ENCODE data around the gene KIF26A. TPM values are rescaled to one million over a fixed set of nuclear protein-coding genes. Genes with fewer than 3 reads are reported as not detected.

KIF26A gene
- total RNA-seq, 1 donor from 2014 or later, result 4.4 TPM

DNA sequence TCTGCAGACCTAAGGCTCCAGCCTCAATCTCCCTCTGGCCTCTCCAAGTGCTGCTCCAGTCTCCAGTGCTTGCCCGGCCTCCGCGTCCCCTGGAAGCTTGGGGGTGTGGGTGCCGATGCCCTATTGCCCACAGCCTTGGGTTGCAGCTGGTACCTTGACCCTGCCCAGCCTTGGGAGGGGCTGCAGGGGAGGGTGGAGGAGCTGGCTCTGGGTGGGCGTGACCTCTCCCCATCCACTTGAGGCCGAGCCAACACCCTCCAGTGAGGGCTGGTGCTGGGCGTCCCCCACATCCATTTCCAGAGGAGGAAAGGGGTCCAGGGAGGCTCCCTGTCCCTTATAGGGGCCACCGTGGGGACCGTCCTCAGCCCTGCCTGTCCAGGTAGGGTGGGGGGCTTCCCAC lies 24.1 kb downstream of the KIF26A start:
- ATAC-seq, result no peak
- no peaks in the 10 kb centered on the region for H3K36me3 ChIP-seq
- no peak for DNase-seq
- no peaks in the 10 kb centered on the region for H3K9me3 ChIP-seq
- H3K4me3 ChIP-seq, result no peak overlapping the region
- intact Hi-C loops (cut with DNase I), result no loop called here
- no peak overlapping the region for H3K27ac ChIP-seq
- H3K27me3 ChIP-seq (ENCODE audit: low read depth), result no peaks in the 10 kb centered on the region
- no peak for TF ChIP-seq CTCF (IDR thresholded peaks at IDR 0.05)
- no peaks in the 10 kb centered on the region for H3K4me1 ChIP-seq

DNA sequence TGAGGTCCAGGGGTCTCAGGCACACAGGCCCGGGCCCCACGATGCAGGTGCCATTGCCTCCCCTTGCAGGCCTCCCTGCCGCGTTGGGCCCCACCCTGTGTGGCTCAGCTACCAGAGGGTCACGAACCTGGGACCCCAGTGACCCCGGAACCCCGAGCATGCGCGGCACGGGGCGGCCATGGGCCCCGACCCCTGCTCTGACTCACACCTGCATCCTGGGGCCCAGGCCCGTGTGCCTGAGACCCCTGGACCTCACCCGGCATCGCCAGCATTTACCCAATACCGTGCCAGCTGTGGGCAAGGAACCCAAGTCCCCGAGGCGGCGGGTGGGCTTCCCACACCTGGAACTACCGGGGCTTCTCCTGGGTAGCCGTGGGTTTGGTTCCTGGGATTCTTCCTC lies 25.2 kb downstream of the KIF26A start:
- no peaks in the 10 kb centered on the region for H3K4me1 ChIP-seq
- no peak for DNase-seq
- no peak for ATAC-seq
- no peaks in the 10 kb centered on the region for H3K36me3 ChIP-seq
- H3K9me3 ChIP-seq, result no peaks in the 10 kb centered on the region
- no peak overlapping the region for H3K27ac ChIP-seq
- no peak overlapping the region for H3K4me3 ChIP-seq
- intact Hi-C loops (cut with DNase I), result no loop called here
- H3K27me3 ChIP-seq (ENCODE audit: low read depth), result no peaks in the 10 kb centered on the region
- TF ChIP-seq CTCF (IDR thresholded peaks at IDR 0.05), result no peak

DNA sequence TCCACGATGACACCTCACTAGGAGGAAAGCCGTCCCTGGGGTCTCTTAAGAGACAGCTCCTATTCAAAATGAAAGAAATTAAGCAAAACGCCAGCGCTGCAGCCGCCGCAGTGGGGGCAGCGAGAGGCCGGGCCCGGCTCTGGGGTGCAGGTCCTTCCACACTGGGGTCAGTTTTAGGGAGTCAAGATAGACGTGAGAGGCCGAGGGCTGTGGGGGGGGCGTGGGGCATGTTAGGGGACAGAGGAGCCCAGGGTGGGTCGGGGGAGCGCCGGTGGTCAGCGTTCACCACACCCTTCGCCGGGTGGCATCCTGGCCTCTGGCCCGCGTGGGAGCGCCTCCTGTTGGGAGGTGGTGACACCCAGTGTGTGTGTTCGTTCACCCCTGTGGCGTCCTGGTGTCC lies 25.7 kb downstream of the KIF26A start:
- no peaks in the 10 kb centered on the region for H3K4me1 ChIP-seq
- H3K36me3 ChIP-seq, result no peaks in the 10 kb centered on the region
- no peak overlapping the region for H3K4me3 ChIP-seq
- H3K27me3 ChIP-seq (ENCODE audit: low read depth), result no peaks in the 10 kb centered on the region
- intact Hi-C loops (cut with DNase I), result no loop called here
- no peak overlapping the region for H3K27ac ChIP-seq
- TF ChIP-seq CTCF (IDR thresholded peaks at IDR 0.05), result no peak
- H3K9me3 ChIP-seq, result no peaks in the 10 kb centered on the region
- no peak for ATAC-seq
- no peak for DNase-seq

DNA sequence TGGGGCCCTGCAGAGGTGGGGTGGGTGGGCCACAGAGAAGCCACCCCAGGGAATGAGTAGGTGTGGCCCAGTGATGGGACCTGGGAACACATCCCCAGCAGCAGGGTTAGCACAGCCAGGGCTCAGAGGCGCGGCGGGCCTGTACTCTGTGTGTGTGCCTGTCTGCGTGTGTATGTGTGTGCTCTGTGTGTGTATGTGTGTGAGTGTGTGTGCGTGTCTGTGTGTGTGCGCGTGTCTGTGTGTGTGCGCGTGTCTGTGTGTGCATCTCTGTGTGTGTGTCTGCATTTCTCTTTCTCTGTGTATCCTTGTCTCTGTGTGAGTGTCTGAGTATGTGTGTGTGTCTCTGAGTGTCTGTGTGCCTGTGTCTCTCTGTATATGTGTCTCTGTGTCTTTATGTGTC lies 26.1 kb downstream of the KIF26A start:
- Histone ChIP-seq H3K9me3 (no peaks in the 10 kb centered on the region), H3K36me3 (no peaks in the 10 kb centered on the region), H3K27ac (no peak overlapping the region), H3K4me3 (no peak overlapping the region), H3K27me3 (ENCODE audit: low read depth) (no peaks in the 10 kb centered on the region), H3K4me1 (no peaks in the 10 kb centered on the region)
- DNase-seq (no peak), ATAC-seq (no peak)
- no peak for TF ChIP-seq CTCF (IDR thresholded peaks at IDR 0.05)
- intact Hi-C loops (cut with DNase I), result no loop called here

DNA sequence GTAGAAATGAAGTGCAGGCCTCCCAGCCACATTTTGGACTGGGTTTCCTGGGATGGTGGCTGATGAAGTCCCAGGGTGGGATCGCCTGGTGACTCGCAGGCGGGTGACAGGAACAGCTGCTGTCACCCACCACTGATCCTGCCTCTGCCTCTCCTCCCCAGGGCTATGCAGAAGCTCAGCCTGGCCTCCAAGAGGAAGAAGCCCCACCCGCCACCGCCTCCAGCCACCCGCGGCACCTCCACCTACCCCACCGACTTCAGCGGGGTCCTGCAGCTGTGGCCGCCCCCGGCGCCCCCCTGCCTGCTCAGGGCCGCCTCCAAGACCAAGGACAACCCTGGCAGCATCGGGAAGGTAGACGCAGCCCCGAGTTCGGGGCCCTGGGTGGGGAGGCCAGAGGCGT lies 28.3 kb downstream of the KIF26A start:
- ATAC-seq, result no peak
- no peak for TF ChIP-seq CTCF (IDR thresholded peaks at IDR 0.05)
- H3K9me3 ChIP-seq, result no peaks in the 10 kb centered on the region
- H3K4me3 ChIP-seq, result no peak overlapping the region
- H3K36me3 ChIP-seq, result no peaks in the 10 kb centered on the region
- H3K27me3 ChIP-seq (ENCODE audit: low read depth), result no peaks in the 10 kb centered on the region
- no peak overlapping the region for H3K27ac ChIP-seq
- DNase-seq, result no peak
- H3K4me1 ChIP-seq, result peaks cover 7% of the 10 kb centered on the region
- intact Hi-C loops (cut with DNase I), result no loop called here

DNA sequence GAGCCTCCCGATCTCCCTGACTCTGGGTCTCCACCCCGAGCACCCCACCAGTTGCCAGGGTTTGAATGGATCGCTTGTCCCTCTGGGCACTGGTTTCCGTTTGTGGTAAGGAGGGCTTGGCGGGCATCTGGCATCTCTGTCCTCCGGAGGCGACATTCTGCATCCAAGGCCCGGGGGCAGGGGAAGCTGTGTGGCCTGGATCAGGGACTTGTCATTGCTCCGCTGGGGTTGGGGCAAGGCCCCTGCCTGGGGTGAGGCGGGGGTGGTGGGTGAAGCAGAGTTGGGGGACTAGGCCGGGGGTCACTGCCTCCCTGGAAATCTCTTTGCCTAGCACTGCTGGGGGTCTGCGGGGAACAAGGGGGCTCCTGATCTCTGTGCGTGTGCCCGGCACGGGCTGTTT lies 30.2 kb downstream of the KIF26A start:
- ATAC-seq (no peak), DNase-seq (no peak)
- Histone ChIP-seq H3K36me3 (no peaks in the 10 kb centered on the region), H3K4me3 (no peak overlapping the region), H3K27me3 (ENCODE audit: low read depth) (no peaks in the 10 kb centered on the region), H3K4me1 (peaks cover 8% of the 10 kb centered on the region), H3K9me3 (no peaks in the 10 kb centered on the region), H3K27ac (no peak overlapping the region)
- no peak for TF ChIP-seq CTCF (IDR thresholded peaks at IDR 0.05)
- intact Hi-C loops (cut with DNase I), result no loop called here

All from lower lobe of right lung (tissue), 2 donors.